ENCODE results near the gene ZNF778.

Gene ZNF778

DNA sequence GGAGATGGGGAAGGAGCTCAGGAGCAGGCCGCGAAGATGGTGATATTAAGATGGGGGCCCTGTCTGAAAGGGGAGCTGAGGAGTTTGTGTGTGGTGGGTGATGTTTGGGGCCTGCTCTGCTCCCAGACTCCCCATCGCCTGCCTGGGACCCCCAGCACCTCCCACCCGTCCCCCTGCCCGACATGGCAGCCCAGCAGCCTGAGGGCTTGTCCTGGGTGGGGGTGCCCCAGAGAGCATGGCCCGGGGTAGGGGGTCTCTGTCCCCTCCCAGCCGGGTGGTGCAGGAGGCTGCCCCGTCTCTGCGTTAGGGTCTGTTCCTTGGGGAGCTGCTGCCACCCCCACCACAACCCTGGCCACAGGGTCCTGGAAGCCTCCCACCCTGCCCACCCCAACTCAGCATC lies 40.8 kb upstream of the ZNF778 start:
- no peak for DNase-seq (ENCODE audit: low read depth in 1 of 2, low spot score in 1 of 2)
- H3K27me3 ChIP-seq (ENCODE audit: insufficient read depth, poor library complexity, severe bottlenecking), result no peaks in the 10 kb centered on the region
- no peak overlapping the region for H3K4me3 ChIP-seq (replicated peaks; ENCODE audit: insufficient read depth, low read length)
- no peak overlapping the region for H3K27ac ChIP-seq (replicated peaks)
- TF ChIP-seq GABPA (IDR thresholded peaks at IDR 0.05; ENCODE audit: low read depth), result no peak
- TF ChIP-seq, protein P1, sequence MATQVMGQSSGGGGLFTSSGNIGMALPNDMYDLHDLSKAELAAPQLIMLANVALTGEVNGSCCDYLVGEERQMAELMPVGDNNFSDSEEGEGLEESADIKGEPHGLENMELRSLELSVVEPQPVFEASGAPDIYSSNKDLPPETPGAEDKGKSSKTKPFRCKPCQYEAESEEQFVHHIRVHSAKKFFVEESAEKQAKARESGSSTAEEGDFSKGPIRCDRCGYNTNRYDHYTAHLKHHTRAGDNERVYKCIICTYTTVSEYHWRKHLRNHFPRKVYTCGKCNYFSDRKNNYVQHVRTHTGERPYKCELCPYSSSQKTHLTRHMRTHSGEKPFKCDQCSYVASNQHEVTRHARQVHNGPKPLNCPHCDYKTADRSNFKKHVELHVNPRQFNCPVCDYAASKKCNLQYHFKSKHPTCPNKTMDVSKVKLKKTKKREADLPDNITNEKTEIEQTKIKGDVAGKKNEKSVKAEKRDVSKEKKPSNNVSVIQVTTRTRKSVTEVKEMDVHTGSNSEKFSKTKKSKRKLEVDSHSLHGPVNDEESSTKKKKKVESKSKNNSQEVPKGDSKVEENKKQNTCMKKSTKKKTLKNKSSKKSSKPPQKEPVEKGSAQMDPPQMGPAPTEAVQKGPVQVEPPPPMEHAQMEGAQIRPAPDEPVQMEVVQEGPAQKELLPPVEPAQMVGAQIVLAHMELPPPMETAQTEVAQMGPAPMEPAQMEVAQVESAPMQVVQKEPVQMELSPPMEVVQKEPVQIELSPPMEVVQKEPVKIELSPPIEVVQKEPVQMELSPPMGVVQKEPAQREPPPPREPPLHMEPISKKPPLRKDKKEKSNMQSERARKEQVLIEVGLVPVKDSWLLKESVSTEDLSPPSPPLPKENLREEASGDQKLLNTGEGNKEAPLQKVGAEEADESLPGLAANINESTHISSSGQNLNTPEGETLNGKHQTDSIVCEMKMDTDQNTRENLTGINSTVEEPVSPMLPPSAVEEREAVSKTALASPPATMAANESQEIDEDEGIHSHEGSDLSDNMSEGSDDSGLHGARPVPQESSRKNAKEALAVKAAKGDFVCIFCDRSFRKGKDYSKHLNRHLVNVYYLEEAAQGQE (IDR thresholded peaks at IDR 0.05; ENCODE audit: insufficient replicate concordance, low read depth), result no peak
- TF ChIP-seq POLR2AphosphoS5 (IDR thresholded peaks at IDR 0.05; ENCODE audit: low read depth), result no peak
- TF ChIP-seq, protein P2, sequence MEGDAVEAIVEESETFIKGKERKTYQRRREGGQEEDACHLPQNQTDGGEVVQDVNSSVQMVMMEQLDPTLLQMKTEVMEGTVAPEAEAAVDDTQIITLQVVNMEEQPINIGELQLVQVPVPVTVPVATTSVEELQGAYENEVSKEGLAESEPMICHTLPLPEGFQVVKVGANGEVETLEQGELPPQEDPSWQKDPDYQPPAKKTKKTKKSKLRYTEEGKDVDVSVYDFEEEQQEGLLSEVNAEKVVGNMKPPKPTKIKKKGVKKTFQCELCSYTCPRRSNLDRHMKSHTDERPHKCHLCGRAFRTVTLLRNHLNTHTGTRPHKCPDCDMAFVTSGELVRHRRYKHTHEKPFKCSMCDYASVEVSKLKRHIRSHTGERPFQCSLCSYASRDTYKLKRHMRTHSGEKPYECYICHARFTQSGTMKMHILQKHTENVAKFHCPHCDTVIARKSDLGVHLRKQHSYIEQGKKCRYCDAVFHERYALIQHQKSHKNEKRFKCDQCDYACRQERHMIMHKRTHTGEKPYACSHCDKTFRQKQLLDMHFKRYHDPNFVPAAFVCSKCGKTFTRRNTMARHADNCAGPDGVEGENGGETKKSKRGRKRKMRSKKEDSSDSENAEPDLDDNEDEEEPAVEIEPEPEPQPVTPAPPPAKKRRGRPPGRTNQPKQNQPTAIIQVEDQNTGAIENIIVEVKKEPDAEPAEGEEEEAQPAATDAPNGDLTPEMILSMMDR (IDR thresholded peaks at IDR 0.05; ENCODE audit: insufficient read depth, low read length), result no peak
- TF ChIP-seq SPI1 (IDR thresholded peaks at IDR 0.05; ENCODE audit: borderline replicate concordance, low read depth), result no peak

DNA sequence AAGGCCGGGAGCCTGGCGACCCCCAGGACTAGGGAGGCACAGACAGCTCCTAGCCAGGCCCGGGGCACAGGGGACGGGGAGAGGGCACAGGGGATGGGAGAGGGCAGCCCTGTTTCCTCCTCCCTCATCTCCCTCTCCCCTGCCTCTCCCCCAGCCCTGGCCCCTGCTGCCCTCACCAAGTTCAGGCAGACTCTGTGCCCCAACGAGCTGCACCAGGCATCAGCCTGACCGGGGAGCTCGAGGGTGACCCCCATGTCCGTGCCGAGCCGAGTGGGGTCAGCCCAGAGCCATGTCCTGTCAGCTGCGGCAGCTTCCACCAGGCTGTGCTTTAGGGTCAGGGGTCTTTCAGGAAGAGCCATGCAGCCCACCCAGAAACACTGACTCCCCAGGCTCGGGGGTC lies 40.0 kb upstream of the ZNF778 start:
- DNase-seq (ENCODE audit: low read depth in 1 of 2, low spot score in 1 of 2), result no peak
- no peak overlapping the region for H3K27ac ChIP-seq (replicated peaks)
- no peaks in the 10 kb centered on the region for H3K27me3 ChIP-seq (ENCODE audit: insufficient read depth, poor library complexity, severe bottlenecking)
- H3K4me3 ChIP-seq (replicated peaks; ENCODE audit: insufficient read depth, low read length), result no peak overlapping the region
- TF ChIP-seq GABPA (IDR thresholded peaks at IDR 0.05; ENCODE audit: low read depth) (no peak), POLR2AphosphoS5 (IDR thresholded peaks at IDR 0.05; ENCODE audit: low read depth) (no peak), SPI1 (IDR thresholded peaks at IDR 0.05; ENCODE audit: borderline replicate concordance, low read depth) (no peak)
- TF ChIP-seq, protein P1 (IDR thresholded peaks at IDR 0.05; ENCODE audit: insufficient replicate concordance, low read depth), result no peak
- TF ChIP-seq, protein P2 (IDR thresholded peaks at IDR 0.05; ENCODE audit: insufficient read depth, low read length), result no peak

DNA sequence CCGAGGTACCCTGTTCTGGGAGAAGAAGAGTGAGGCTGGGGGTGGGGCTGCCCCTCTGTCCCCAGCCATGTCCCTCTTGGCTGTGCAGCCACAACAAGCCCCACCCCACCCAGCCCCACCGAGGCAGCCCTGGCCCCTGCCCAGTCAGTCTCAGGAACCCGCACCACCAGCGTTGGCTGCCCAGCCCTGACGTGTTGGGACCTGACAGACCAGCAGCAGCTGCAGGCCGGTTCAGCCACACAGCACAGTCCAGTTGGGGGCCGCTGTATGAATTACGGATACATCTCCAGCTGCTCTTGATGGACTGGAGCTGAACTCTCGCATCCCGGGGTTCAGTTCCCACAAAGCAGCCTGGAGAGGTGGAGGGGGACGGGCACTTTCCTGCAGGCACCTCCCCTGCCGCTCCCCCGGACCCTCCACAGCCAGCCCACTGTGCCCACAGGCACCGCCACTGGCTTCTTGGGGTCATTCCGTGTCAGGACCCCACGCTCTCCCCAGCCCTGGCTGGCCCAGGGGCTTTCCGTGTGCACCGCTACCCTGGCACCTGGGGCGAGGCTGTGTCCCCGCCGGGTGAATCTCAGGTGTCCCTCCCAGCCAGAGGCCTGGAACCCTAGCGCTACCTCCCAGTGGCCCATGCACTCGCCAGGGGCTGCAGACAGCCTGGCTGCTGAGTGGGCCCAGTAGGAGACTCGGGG lies 38.9 kb upstream of the ZNF778 start:
- H3K27ac ChIP-seq (replicated peaks), result no peak overlapping the region
- no peaks in the 10 kb centered on the region for H3K27me3 ChIP-seq (ENCODE audit: insufficient read depth, poor library complexity, severe bottlenecking)
- TF ChIP-seq, protein P2 (IDR thresholded peaks at IDR 0.05; ENCODE audit: insufficient read depth, low read length), result no peak
- no peak for TF ChIP-seq SPI1 (IDR thresholded peaks at IDR 0.05; ENCODE audit: borderline replicate concordance, low read depth)
- no peak for TF ChIP-seq POLR2AphosphoS5 (IDR thresholded peaks at IDR 0.05; ENCODE audit: low read depth)
- no peak for TF ChIP-seq GABPA (IDR thresholded peaks at IDR 0.05; ENCODE audit: low read depth)
- TF ChIP-seq, protein P1 (IDR thresholded peaks at IDR 0.05; ENCODE audit: insufficient replicate concordance, low read depth), result no peak
- H3K4me3 ChIP-seq (replicated peaks; ENCODE audit: insufficient read depth, low read length), result no peak overlapping the region
- DNase-seq (ENCODE audit: low read depth in 1 of 2, low spot score in 1 of 2), result no peak

All from HL-60 (cell line).